A549 (cell line): Measurements from ENCODE around the gene SGTB.

Source experiments
- CTCF ChIP-seq: fragments of >200 bp; sonication (Bioruptor Twin); formaldehyde crosslinking; IDR thresholded peaks from 3 replicates; pipeline ENCODE4 v1.5.1; 2016
- EP300 ChIP-seq, 2 experiments: fragments of >200 bp; sonication (Bioruptor Twin); formaldehyde crosslinking; IDR thresholded peaks; 2 replicates in 1 of 2; 3 replicates in 1 of 2; pipeline ENCODE4 v1.6.1; 2016 to 2017
- FOSL2 ChIP-seq, 2 experiments: fragments of 450-650 bp in 1 of 2; fragments of >200 bp in 1 of 2; sonication (Bioruptor Twin) in 1 of 2; formaldehyde crosslinking; IDR thresholded peaks; 2 replicates each; pipeline versions ENCODE4 v1.5.0 to v1.6.1; 2016 to 2020; ENCODE audit warnings: mild to moderate bottlenecking in 1 of 2, moderate library complexity in 1 of 2
- PBX3 ChIP-seq: IDR thresholded peaks from 2 replicates; pipeline ENCODE4 v1.6.1; 2012
- POLR2A ChIP-seq: IDR thresholded peaks from 2 replicates; pipeline ENCODE4 v1.6.1; 2012; ENCODE audit warnings: mild to moderate bottlenecking, low read length
- POLR2AphosphoS2 ChIP-seq: conservative IDR thresholded peaks from 2 replicates; pipeline ENCODE4 v1.6.1; 2012; ENCODE audit warnings: low read length, improper control_type of control experiment, inconsistent platforms
- ZNF302 ChIP-seq: fragments of 250-450 bp; sonication (Bioruptor Pico); IDR thresholded peaks from 2 replicates; pipeline ENCODE4 v1.9.0; 2021; ENCODE audit warnings: inconsistent platforms, mild to moderate bottlenecking, moderate library complexity
- TF ChIP-seq, protein P1 (sequence below): IDR thresholded peaks from 2 replicates; pipeline ENCODE4 v1.6.1; 2012; ENCODE audit warnings: low read depth, borderline replicate concordance
- TF ChIP-seq, protein P2 (sequence below): fragments of 450-650 bp; IDR thresholded peaks from 2 replicates; pipeline ENCODE4 v1.6.1; 2014; ENCODE audit warnings: antibody characterized with exemption

DNA sequence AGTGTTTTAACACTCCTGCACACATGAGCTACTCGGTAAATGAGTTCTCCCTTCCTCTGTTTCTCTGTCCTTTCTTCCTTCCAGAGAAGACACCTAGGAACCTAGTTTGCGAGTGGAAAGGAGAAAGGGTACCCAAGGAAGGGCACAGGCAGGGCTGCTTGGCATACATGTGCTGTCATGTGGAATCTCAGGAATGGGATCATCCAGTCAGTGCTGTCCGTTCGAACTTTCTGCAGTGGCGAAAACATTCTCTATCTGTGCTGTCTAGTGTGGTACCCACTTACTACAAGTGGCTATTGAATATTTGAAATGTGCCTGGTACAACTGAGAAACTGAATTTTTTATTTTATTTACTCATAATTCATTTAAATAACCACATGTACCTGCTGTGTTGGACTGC lies 28.0 kb upstream of the SGTB start:
- TF ChIP-seq ZNF302 (no peak), POLR2AphosphoS2 (no peak), CTCF (no peak), FOSL2 (IDR thresholded peaks at IDR 0.05) (no peak), FOSL2 (CRISPR knock-in tag; IDR thresholded peaks at IDR 0.05) (no peak), POLR2A (no peak), EP300 (IDR thresholded peaks at IDR 0.05) (no peak), PBX3 (no peak)
- TF ChIP-seq, protein P1, sequence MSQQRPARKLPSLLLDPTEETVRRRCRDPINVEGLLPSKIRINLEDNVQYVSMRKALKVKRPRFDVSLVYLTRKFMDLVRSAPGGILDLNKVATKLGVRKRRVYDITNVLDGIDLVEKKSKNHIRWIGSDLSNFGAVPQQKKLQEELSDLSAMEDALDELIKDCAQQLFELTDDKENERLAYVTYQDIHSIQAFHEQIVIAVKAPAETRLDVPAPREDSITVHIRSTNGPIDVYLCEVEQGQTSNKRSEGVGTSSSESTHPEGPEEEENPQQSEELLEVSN, result no peak
- TF ChIP-seq, protein P2, sequence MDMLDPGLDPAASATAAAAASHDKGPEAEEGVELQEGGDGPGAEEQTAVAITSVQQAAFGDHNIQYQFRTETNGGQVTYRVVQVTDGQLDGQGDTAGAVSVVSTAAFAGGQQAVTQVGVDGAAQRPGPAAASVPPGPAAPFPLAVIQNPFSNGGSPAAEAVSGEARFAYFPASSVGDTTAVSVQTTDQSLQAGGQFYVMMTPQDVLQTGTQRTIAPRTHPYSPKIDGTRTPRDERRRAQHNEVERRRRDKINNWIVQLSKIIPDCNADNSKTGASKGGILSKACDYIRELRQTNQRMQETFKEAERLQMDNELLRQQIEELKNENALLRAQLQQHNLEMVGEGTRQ, result no peak
